ENCODE data around the gene TMEM87A.

- TF ChIP-seq, protein P1, sequence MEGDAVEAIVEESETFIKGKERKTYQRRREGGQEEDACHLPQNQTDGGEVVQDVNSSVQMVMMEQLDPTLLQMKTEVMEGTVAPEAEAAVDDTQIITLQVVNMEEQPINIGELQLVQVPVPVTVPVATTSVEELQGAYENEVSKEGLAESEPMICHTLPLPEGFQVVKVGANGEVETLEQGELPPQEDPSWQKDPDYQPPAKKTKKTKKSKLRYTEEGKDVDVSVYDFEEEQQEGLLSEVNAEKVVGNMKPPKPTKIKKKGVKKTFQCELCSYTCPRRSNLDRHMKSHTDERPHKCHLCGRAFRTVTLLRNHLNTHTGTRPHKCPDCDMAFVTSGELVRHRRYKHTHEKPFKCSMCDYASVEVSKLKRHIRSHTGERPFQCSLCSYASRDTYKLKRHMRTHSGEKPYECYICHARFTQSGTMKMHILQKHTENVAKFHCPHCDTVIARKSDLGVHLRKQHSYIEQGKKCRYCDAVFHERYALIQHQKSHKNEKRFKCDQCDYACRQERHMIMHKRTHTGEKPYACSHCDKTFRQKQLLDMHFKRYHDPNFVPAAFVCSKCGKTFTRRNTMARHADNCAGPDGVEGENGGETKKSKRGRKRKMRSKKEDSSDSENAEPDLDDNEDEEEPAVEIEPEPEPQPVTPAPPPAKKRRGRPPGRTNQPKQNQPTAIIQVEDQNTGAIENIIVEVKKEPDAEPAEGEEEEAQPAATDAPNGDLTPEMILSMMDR (IDR thresholded peaks at IDR 0.05): no peak
- no peak for TF ChIP-seq POLR2A (IDR thresholded peaks at IDR 0.05)
Measured at GRCh38 chr15:42217568-42217967, 55.7 kb downstream of the TMEM87A start.
